Trophoblast cell (in vitro differentiated cells and primary cell): ENCODE results near the gene TMEM54.

Experiments used
- DNase-seq, 2 donors: peaks; one replicate each; pipeline ENCODE4 v3.0.0-alpha.2; 2016
- H2AFZ ChIP-seq: 2 replicates; pipeline ENCODE4 v1.6.1; 2013; ENCODE audit warnings: low read length, moderate library complexity, mild to moderate bottlenecking; ENCODE audit not compliant: insufficient read depth, poor library complexity
- H2AK5ac ChIP-seq: 2 replicates; pipeline ENCODE4 v1.6.1; 2013; ENCODE audit warnings: mild to moderate bottlenecking, low read length
- H2BK120ac ChIP-seq: 2 replicates; pipeline ENCODE4 v1.6.1; 2013; ENCODE audit warnings: low read length, mild to moderate bottlenecking, moderate library complexity; ENCODE audit not compliant: insufficient read depth, poor library complexity
- H2BK12ac ChIP-seq: 2 replicates; pipeline ENCODE4 v1.6.1; 2013; ENCODE audit warnings: mild to moderate bottlenecking, low read length, moderate library complexity
- H2BK5ac ChIP-seq: 2 replicates; pipeline ENCODE4 v1.6.1; 2013; ENCODE audit warnings: low read length, low read depth, moderate library complexity, mild to moderate bottlenecking; ENCODE audit not compliant: poor library complexity
- H3K14ac ChIP-seq: 2 replicates; pipeline ENCODE4 v1.6.1; 2013; ENCODE audit warnings: mild to moderate bottlenecking, low read length
- H3K18ac ChIP-seq: 2 replicates; pipeline ENCODE4 v1.6.1; 2013; ENCODE audit warnings: mild to moderate bottlenecking, low read length
- H3K23ac ChIP-seq: 2 replicates; pipeline ENCODE4 v1.6.1; 2013; ENCODE audit warnings: low read length
- H3K27ac ChIP-seq: 2 replicates; pipeline ENCODE4 v1.5.1; 2013; ENCODE audit warnings: low read depth, mild to moderate bottlenecking, inconsistent platforms, low read length, moderate library complexity
- H3K27me3 ChIP-seq: 2 replicates; pipeline ENCODE4 v1.6.1; 2013; ENCODE audit warnings: inconsistent platforms, mild to moderate bottlenecking, low read length, moderate library complexity; ENCODE audit not compliant: insufficient read depth
- H3K36me3 ChIP-seq, 2 experiments: 1 replicate in 1 of 2; 2 replicates in 1 of 2; pipeline ENCODE4 v1.6.1; 2013; ENCODE audit warnings: low read length in 2 of 2, mild to moderate bottlenecking in 2 of 2, moderate library complexity in 1 of 2; ENCODE audit not compliant: insufficient read depth in 2 of 2, control insufficient read depth in 1 of 2
- H3K4ac ChIP-seq: 2 replicates; pipeline ENCODE4 v1.6.1; 2013; ENCODE audit warnings: low read depth, mild to moderate bottlenecking, low read length, moderate library complexity
- H3K4me1 ChIP-seq, 2 experiments: 1 replicate in 1 of 2; 2 replicates in 1 of 2; pipeline ENCODE4 v1.6.1; 2013; ENCODE audit warnings: low read length in 2 of 2, mild to moderate bottlenecking in 2 of 2, moderate library complexity in 1 of 2; ENCODE audit not compliant: insufficient read depth in 2 of 2, control insufficient read depth in 1 of 2
- H3K4me2 ChIP-seq: 2 replicates; pipeline ENCODE4 v1.6.1; 2013; ENCODE audit warnings: inconsistent platforms, mild to moderate bottlenecking, low read length, moderate library complexity
- H3K4me3 ChIP-seq: 2 replicates; pipeline ENCODE4 v1.5.1; 2013; ENCODE audit warnings: mild to moderate bottlenecking, low read depth, low read length, inconsistent platforms
- H3K79me1 ChIP-seq: one replicate; pipeline ENCODE4 v1.6.1; 2013; ENCODE audit warnings: low read length
- H3K79me2 ChIP-seq: 2 replicates; pipeline ENCODE4 v1.6.1; 2013; ENCODE audit warnings: low read length, mild to moderate bottlenecking; ENCODE audit not compliant: control insufficient read depth, insufficient read depth, poor library complexity
- H3K9ac ChIP-seq: 2 replicates; pipeline ENCODE4 v1.6.1; 2013; ENCODE audit warnings: mild to moderate bottlenecking, low read length
- H3K9me3 ChIP-seq: 2 replicates; pipeline ENCODE4 v1.6.1; 2013; ENCODE audit warnings: low read depth, mild to moderate bottlenecking, control low read depth, inconsistent platforms, low read length; ENCODE audit not compliant: insufficient read depth
- H4K12ac ChIP-seq: 2 replicates; pipeline ENCODE4 v1.6.1; 2013; ENCODE audit warnings: low read depth, mild to moderate bottlenecking, low read length, moderate library complexity
- H4K8ac ChIP-seq: 2 replicates; pipeline ENCODE4 v1.6.1; 2013; ENCODE audit warnings: low read depth, mild to moderate bottlenecking, low read length, moderate library complexity
- H4K91ac ChIP-seq: one replicate; pipeline ENCODE4 v1.6.1; 2013; ENCODE audit warnings: low read depth, mild to moderate bottlenecking, low read length, moderate library complexity
- WGBS: extraction: QIAGEN DNeasy Blood & Tissue Kit; methylation state at CpG from one replicate; pipeline ENCODE4 v1.1.7; 2013; ENCODE audit warnings: missing lambda C conversion rate; ENCODE audit not compliant: insufficient read length, insufficient coverage; ENCODE audit errors: extremely low coverage; 5-methylcytosine and 5-hydroxymethylcytosine counted together

Gene TMEM54

GRCh38 chr1:32926562-32926961 lies 25.4 kb upstream of the TMEM54 start:
- Histone ChIP-seq H3K9me3 (no peaks in the 10 kb centered on the region), H3K36me3 (no peaks in the 10 kb centered on the region), H3K4me2 (peak overlapping the region; percentile 27), H3K9ac (no peak overlapping the region), H3K79me1 (peaks cover 31% of the 10 kb centered on the region), H3K27me3 (no peaks in the 10 kb centered on the region), H3K18ac (peak overlapping the region; percentile 63), H4K8ac (peak overlapping the region; percentile 25), H3K4me3 (no peak overlapping the region), H3K4me1 (peaks cover 13 to 21% of the 10 kb centered on the region in 2 experiments), H3K14ac (peak overlapping the region; percentile 78), H3K23ac (no peak overlapping the region), H3K4ac (peak overlapping the region; percentile 39), H3K79me2 (no peaks in the 10 kb centered on the region), H2AFZ (no peak overlapping the region), H2BK120ac (peak overlapping the region; percentile 35), H2BK5ac (peak overlapping the region; percentile 87), H4K91ac (peak overlapping the region; percentile 84), H2AK5ac (no peak overlapping the region), H3K27ac (peak overlapping the region; percentile 96), H4K12ac (no peak overlapping the region), H2BK12ac (peak overlapping the region; percentile 90)
- no peak for DNase-seq
- WGBS, result no CpG with 5 or more reads among the region's 6 CpGs

GRCh38 chr1:32925403-32926162 lies 24.4 kb upstream of the TMEM54 start:
- Histone ChIP-seq H3K18ac (peak overlapping the region; percentile 96), H2AFZ (peak overlapping the region; percentile 20), H2AK5ac (no peak overlapping the region), H3K9me3 (no peaks in the 10 kb centered on the region), H2BK120ac (peak overlapping the region; percentile 99), H3K79me1 (peaks cover 34% of the 10 kb centered on the region), H4K8ac (peak overlapping the region; percentile 88), H2BK5ac (peak overlapping the region; percentile 98), H3K36me3 (no peaks in the 10 kb centered on the region), H3K23ac (no peak overlapping the region), H3K4me1 (peaks cover 18 to 25% of the 10 kb centered on the region in 2 experiments), H4K91ac (peak overlapping the region; percentile 96), H3K4me2 (peak overlapping the region; percentile 69), H4K12ac (peak overlapping the region; percentile 76), H3K79me2 (no peaks in the 10 kb centered on the region), H3K4ac (peak overlapping the region; percentile 88), H3K4me3 (no peak overlapping the region), H3K27ac (peak overlapping the region; percentile 96), H3K27me3 (no peaks in the 10 kb centered on the region), H3K14ac (peak overlapping the region; percentile 96), H3K9ac (no peak overlapping the region), H2BK12ac (peak overlapping the region; percentile 48)
- DNase-seq, result peak; percentile 29 to 58
- WGBS, result no CpG with 5 or more reads among the region's 24 CpGs

GRCh38 chr1:32924881-32925344 lies 23.7 kb upstream of the TMEM54 start:
- peak overlapping the region; percentile 69 for H3K4me2 ChIP-seq
- peak overlapping the region; percentile 85 for H2BK5ac ChIP-seq
- H4K91ac ChIP-seq, result peak overlapping the region; percentile 91
- H4K12ac ChIP-seq, result peak overlapping the region; percentile 48
- peak overlapping the region; percentile 9 for H2AK5ac ChIP-seq
- peak overlapping the region; percentile 54 for H3K9ac ChIP-seq
- peaks cover 34% of the 10 kb centered on the region for H3K79me1 ChIP-seq
- peak overlapping the region; percentile 96 for H3K27ac ChIP-seq
- DNase-seq, result no peak
- WGBS, result no CpG with 5 or more reads among the region's 31 CpGs
- H3K18ac ChIP-seq, result peak overlapping the region; percentile 6
- peaks cover 21 to 25% of the 10 kb centered on the region in 2 experiments for H3K4me1 ChIP-seq
- H2AFZ ChIP-seq, result peak overlapping the region; percentile 20
- no peaks in the 10 kb centered on the region for H3K36me3 ChIP-seq
- no peak overlapping the region for H3K4me3 ChIP-seq
- H2BK12ac ChIP-seq, result peak overlapping the region; percentile 65
- peak overlapping the region; percentile 58 for H3K14ac ChIP-seq
- no peaks in the 10 kb centered on the region for H3K27me3 ChIP-seq
- no peaks in the 10 kb centered on the region for H3K79me2 ChIP-seq
- H2BK120ac ChIP-seq, result peak overlapping the region; percentile 71
- H3K4ac ChIP-seq, result peak overlapping the region; percentile 7
- H4K8ac ChIP-seq, result peak overlapping the region; percentile 80
- H3K23ac ChIP-seq, result no peak overlapping the region
- no peaks in the 10 kb centered on the region for H3K9me3 ChIP-seq

- peak overlapping the region; percentile 0 for H2AK5ac ChIP-seq
- no peak overlapping the region for H3K4me2 ChIP-seq
- H2BK5ac ChIP-seq, result peak overlapping the region; percentile 49
- no peak overlapping the region for H3K27ac ChIP-seq
- no peak overlapping the region for H4K8ac ChIP-seq
- H3K4ac ChIP-seq, result no peak overlapping the region
- no peak overlapping the region for H3K23ac ChIP-seq
- H3K4me3 ChIP-seq, result no peak overlapping the region
- no peaks in the 10 kb centered on the region for H3K9me3 ChIP-seq
- no peak overlapping the region for H3K18ac ChIP-seq
- WGBS, result no CpG with 5 or more reads among the region's 7 CpGs
- peaks cover 20% of the 10 kb centered on the region for H3K79me1 ChIP-seq
- H3K79me2 ChIP-seq, result no peaks in the 10 kb centered on the region
- H3K9ac ChIP-seq, result no peak overlapping the region
- H3K14ac ChIP-seq, result peak overlapping the region; percentile 4
- peak overlapping the region; percentile 74 for H4K91ac ChIP-seq
- H2BK120ac ChIP-seq, result peak overlapping the region; percentile 20
- no peak overlapping the region for H4K12ac ChIP-seq
- no peaks in the 10 kb centered on the region for H3K36me3 ChIP-seq
- peak overlapping the region; percentile 1 for H2AFZ ChIP-seq
- DNase-seq, result no peak
- H2BK12ac ChIP-seq, result peak overlapping the region; percentile 16
- H3K4me1 ChIP-seq, result peaks cover 14% of the 10 kb centered on the region in 2 experiments
- H3K27me3 ChIP-seq, result no peaks in the 10 kb centered on the region
These were observed 19.6 kb upstream of the TMEM54 start for GRCh38 chr1:32920833-32921232.
